Tongue (tissue), 2 donors: ENCODE results near the gene ATP5F1A. TPM values are rescaled to one million over a fixed set of nuclear protein-coding genes. Genes with fewer than 3 reads are reported as not detected.

Source experiments
- DNase-seq: peaks from one replicate; pipeline ENCODE4 v3.0.0-alpha.2; 2015
- total RNA-seq: library from RNA; depleted of rRNA; stranded (reverse); fragments of >200 nt; gene quantifications from one replicate; pipeline ENCODE4 v1.2.3, GENCODE V29; 2014

Gene ATP5F1A
- total RNA-seq, 1 donor from 2014 or later: 1,148 TPM

DNA sequence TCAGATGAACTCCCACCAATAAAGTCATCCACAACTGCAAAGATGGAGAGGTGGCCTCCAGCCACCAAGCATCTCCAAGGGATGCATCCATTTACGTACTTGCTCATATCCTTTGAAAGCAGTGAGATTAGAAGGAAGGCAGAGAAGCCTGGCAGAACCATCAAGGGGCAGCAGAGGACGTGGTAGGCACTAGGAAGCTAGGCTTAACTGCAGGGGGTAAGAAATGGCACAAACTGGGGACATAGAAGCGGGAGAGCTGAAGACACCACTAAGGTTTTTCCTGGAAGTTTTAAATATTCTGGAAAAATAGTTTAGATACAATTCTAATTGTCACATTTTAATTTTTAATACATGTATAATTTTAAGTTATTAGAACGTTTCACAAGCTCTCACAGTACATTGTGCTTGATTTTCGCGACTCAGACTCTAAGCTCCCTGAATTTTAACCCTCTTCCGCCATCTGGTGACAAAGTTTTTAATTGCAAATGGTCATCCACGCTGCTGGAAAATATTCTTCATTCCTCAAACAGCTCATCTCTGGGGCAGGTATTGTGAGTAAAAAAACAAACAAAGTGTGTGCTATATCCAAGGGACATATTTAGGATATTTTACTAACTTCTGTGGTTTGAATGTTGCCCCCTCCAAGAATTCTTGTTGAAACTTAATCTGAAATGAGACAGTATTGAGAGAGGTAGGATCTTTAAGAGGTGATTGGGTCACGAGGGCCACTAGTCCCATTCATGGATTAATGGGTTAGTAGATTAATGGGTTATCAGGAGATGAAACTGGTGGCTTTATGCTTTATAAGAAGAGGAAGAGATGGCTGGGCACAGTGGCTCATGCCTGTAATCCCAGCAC, 24.4 kb downstream of the ATP5F1A start:
- peak; percentile 90 for DNase-seq

DNA sequence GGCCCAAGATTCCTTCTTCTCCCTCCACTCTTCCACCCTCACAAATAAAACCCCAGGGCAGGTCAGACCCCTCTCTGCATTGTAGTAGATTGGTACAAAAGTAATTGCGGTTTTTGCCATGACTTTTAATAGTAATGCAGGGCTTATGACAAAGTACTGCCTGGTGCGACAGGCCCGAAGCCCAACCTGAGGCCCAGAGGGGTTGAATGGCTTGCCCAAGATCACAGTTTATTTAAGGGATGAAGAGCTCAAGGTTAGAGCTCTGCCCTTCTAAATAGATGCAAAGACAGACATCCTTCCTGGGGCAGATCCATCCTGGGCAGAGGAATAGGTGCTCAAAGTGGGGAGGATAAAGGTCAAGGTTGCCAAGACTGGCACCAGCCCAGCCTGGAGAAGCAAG, 25.1 kb downstream of the ATP5F1A start:
- no peak for DNase-seq

GRCh38 chr18:46072376-46072867, 25.7 kb downstream of the ATP5F1A start:
- no peak for DNase-seq

GRCh38 chr18:46071653-46072375, 26.3 kb downstream of the ATP5F1A start, which contains the start of gene PSTPIP2:
PSTPIP2 (minus strand) TSS chr18:46072260; CDS start chr18:46072188, 72 bp downstream.
- DNase-seq: peak; percentile 76

DNA sequence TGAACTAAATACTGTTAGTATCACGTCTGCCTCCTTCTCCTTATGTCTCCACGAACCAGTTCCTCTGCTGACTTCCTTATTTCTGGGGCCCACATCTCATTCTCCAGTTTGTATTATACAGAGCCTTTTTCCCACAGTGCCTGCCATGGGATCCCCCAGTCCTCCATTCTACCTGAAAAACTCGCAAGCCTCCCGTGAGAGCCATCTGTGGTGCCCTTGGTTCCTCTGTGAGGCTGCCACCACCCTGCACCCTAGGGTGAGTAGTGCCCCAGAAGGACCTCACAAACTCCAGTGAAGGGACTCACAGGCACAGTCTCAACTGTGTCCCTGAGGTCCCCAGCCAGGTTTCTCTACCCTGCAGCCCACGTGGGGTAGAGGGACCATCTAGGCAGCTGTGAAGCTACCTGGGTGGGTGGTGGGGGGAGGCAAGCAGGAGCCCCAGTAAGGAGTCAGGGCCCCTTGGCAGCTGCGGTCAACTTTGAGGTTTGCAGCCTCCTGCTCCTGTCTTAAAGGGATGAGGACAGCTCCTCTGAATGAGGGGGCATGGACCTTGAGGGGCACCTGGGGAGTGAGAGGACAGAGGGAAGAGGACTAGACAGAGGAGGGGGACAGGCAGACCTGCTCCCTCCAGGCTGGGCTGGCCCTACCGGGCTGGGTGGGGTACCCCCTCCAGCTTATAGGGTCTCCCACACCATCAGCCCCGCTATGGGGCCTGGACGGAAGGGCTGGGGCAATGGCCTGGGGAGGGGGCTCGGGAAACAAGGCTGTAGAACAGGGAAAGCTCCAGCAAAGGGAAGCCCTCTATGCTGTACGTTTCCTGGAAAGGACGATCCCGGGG, 27.1 kb downstream of the ATP5F1A start:
- no peak for DNase-seq

DNA sequence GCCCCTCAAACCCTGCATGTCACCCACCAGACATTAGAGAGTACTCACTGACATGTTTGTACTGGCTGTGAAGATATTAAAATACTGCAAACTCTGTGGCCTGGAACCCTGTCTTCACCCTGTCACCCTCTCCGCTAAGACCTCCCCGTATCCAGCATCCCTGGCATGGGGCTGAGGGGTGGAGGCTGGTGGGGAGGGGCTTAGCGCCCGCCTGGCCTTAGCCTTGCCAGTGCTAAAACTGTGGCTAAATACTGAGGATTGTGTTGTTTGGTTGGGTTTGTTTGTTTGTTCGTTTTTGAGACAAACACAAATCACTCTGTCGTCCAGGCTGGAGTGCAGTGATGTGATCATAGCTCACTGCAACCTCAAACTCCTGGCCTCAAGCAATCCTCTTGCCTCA, 27.9 kb downstream of the ATP5F1A start:
- no peak for DNase-seq

DNA sequence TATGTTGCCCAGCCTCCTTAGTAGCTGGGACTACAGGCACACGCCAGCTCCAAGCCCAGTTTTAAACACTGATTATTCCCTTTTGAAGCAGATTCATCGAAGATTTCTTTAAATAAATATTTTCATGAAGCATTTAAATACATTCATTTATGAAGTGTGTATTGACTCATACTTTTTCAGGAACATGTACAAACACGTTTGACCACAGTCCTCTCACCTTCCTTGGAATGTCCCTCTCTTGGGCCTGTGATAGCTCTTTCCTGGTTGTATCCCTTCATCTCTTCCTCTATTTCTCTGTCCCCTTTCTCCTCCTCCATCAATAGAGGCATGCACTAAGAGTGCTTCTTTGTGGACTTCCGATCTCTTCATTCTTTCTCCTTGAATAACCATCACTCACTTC, 28.6 kb downstream of the ATP5F1A start:
- DNase-seq: no peak

DNA sequence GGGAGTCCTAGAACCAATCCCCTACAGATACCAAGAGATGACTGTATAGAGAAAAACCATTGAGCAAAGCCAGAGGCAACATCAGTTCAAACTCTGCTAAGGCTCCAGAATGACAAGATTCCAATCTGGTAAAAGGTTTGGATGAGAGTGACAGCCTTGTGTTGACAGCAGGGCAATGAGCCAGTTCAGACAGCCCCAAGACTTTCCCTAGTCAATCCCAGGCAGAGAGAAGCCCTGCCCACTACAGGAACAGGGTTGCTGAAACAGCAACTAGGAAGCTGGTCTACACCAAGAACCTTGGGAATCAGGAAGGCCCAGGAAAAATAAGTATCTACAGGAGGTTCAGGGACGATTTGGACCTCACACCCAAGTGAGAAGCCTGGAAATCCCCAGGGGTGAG, 29.3 kb downstream of the ATP5F1A start:
- DNase-seq: no peak

DNA sequence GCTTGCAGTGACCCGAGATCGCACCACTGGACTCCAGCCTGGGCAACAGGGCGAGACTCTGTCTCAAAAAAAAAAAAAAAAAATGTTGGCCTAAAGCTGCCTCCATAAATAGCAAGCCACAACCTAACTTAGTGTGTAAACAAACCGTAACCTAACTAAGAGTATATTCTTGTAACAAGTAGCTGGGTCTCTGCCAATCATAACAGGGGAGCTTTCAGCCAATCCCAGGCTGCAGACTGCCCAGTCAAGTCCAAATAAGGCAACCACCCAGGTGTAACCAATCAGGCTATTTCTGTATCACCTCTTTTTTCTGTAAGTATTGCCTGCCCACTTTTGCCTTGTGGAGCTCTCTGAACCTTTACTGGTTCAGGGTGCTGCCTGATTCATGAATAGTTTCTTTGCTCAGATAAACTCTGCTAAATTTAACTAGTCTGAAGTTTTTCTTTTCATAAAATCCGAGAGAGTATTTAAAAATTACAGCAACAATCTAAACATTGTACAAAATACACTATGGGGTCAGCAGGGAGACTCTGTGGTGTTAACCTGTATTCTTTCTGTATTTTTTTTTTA, 30.6 kb downstream of the ATP5F1A start:
- DNase-seq: no peak

- no peak for DNase-seq
These were observed 35.3 kb downstream of the ATP5F1A start for GRCh38 chr18:46062781-46063180.

- DNase-seq: no peak
These were observed 36.3 kb downstream of the ATP5F1A start for GRCh38 chr18:46061796-46062195.

DNA sequence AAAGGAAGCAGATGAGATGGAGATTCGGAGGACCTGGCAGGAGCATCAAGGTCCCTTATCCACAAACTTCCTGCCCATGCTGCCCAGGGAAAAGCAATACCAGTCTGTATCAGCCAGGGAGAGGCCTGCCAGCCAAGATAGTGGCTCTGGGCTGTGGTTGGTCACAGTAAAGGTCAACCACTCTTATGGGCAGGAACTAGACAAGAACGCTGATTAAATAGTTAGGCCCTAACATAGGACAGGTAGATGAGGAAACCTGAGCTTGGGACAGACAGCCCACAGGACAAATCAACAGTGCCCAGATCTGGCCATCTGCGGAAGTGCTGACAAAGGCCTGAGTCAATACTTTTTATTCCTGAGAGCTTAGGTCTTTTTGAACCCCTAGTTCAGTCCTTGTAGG, 36.7 kb downstream of the ATP5F1A start:
- no peak for DNase-seq

- no peak for DNase-seq
These were observed 37.7 kb downstream of the ATP5F1A start for GRCh38 chr18:46060359-46060841.

GRCh38 chr18:46055838-46056230, 42.3 kb downstream of the ATP5F1A start:
- DNase-seq: no peak

DNA sequence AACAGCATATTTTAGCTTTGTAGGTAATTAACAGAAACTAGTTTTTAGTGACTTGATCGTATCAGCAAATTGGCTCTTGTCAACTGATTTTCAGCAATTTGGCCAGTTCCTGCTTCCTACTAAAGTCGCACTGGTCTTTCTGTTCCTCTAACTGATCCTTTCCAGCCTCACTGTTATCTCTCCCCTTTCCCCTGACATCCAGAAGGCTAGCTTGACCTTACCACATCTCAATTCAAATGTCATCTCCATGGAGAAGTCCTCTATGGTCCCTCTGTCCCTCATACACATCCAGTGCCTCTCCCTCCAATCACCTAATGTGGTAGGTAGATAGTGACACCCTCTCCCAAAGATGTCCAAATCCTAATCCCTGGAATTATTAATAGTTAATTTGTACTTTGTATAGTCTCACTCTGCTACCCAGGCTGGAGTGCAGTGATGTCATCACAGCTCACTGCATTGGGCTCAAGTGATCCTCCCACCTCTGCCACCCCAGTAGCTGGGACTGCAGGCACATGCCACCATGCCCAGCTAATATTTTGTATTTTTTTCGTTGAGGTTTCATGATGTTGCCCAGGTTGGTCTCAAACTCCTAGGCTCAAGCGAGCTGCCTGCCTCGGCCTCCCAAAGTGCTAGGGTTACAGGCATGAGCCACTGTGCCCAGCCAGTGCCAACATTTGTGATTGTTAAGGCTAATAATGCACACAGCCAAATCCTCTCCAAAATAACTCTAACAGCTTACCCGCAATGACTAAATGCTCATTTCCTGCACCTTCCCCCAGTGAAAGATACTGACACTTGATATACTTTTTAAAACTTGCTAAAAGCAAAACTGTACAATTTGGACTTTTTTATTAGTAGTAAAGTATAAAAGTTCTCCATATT, 42.9 kb downstream of the ATP5F1A start:
- DNase-seq: no peak

DNA sequence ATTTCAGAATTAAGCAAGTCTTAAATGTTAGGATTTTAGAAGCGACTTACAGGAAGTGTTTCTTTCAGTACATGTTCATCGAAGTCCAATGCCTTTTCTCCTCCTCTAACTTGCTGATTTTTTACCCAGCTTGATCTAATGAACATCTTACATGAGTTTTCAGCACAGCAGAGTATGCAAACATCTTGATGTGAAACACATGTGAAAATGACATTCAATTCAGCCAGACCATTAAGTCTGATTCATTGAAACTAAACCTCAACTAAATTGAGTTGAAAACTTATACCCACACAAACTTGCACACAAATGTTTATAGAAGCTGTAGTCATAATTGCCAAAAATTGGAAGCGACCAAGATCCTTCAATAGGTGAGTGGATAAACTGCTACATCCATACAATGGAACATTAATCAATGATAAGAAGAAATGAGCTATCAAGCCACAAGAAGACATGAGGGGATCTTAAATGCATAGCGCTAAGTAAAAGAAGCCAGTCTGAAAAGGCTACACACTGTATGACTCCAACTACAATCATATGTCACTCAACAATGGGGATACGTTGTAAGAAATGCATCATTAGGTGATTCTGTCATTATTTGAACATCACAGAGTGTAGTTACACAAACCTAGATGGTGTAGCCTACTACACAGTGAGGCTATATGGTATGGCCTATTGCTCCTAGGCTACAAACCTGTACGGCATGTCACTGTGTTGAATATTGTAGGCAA, 44.6 kb downstream of the ATP5F1A start:
- no peak for DNase-seq

DNA sequence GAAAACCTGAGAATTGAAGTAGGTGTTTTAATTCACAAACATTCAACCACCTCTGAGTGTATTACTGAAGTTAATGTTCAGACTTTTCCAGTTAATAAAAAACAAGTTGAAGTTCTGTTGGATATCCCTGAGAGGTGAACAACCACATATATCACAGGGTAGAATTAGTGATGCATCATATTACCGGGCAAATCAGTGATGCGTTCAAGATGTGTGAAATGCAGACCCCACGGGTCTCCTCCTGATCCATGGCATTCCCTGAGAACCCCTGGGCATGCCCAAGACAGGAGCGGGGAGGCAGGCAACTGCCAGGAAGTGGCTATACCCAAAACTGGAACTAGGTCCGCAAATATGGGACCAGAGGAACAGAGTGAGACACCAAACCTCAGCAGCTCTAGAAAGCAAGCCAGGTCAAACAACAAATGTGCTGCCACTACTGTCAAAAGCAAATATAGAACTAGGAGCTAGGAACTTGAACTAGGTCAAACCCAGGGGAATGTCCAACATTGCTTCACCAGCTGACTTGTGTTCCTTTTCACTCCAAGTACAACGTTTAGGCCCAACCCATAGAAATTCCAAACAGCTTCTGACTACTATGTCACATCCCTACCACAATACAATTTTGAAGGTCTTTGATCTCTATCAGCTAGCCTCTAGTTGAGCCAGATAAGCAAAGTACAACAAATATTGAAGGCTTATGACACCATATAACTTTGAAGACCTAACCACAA, 46.2 kb downstream of the ATP5F1A start:
- no peak for DNase-seq

DNA sequence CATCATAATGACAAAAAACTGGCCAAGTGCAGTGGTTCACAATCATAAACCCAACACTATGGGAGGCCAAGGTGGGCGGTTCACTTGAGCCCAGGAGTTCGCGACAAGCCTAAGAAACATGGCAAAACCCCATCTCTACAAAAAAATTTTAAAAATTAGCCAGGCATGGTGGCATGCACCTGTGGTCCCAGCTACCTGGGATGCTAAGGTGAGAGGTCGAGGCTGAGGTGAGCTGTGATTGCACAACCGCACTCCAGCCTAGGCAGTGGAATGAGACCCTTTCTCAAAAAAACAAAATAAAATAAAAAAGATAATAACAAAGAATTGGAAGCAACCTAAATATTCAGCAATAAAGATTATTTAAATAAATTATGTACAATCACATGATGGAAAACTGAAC, 47.8 kb downstream of the ATP5F1A start:
- DNase-seq: no peak

- DNase-seq: no peak
These were observed 49.5 kb downstream of the ATP5F1A start for GRCh38 chr18:46048641-46049040.
